Measurements from ENCODE around the gene TAB3.

TAB3 gene

DNA sequence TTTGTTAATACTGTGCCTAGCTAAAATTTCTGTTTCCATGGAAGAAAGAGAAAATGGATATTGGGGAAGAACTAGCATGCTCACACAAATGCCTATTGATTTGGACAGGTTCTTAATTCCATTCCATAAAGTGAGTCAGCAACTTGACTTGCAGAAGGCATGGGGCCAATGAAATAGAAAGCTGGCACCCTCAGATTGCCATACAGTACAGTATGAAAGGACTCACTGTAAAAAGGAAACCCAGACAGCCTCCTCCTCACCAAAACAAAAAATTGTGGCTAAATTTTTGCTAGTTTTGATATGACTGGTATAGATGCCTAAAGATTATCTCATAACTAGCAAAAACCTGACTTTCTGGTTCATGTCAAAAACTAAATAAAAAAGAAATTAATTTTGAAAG lies 11.2 kb upstream of the TAB3 start:
- Mint-ChIP-seq H3K4me3 (no peak overlapping the region), H3K36me3 (ENCODE audit: low read depth) (no peaks in the 10 kb centered on the region), H3K27me3 (peaks cover 7% of the 10 kb centered on the region), H3K9me3 (no peaks in the 10 kb centered on the region), H3K4me1 (ENCODE audit: low read depth) (peaks cover 3% of the 10 kb centered on the region), H3K27ac (no peak overlapping the region)

DNA sequence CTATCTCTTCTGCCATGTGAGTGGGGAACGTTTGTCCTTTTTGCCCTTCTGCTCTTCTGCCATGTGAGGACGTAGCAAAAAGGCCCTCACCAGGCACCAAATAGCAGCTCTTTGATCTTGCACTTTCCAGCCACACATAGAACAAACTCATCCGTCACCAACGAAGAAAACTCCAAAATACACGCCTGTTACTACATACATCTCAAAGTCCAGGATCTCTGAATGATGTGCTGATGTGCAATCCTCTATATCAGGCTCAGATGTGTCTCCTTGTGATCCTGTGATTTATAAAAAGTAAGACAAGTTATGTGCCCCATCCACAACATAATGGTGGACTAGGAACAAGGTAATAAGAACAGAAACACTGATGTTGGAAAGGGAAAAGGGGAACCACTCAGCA lies 9.8 kb upstream of the TAB3 start:
- H3K36me3 Mint-ChIP-seq (ENCODE audit: low read depth) = no peaks in the 10 kb centered on the region
- H3K4me3 Mint-ChIP-seq = no peak overlapping the region
- peaks cover 3% of the 10 kb centered on the region for H3K4me1 Mint-ChIP-seq (ENCODE audit: low read depth)
- peaks cover 7% of the 10 kb centered on the region for H3K27me3 Mint-ChIP-seq
- no peaks in the 10 kb centered on the region for H3K9me3 Mint-ChIP-seq
- no peak overlapping the region for H3K27ac Mint-ChIP-seq

DNA sequence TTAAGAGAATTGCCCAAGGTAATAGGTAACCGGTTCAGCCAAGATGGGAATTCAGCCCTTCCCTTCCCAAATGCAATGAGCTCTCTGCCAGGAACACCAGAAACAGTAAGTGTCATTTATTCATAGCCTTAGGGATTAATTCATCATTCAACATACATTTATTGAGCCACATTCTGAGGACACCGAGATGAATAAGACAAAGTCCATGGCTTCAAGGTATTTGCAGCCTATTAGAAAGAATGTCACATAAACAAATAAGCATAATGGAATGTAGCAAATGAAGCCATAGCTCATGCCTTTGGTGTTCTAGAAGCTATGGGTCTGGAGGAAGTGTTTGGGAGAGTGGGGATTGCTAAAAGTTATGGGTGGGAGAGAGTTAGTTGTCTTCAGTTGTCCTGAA lies 6.3 kb upstream of the TAB3 start:
- H3K27ac Mint-ChIP-seq = no peak overlapping the region
- peaks cover 3% of the 10 kb centered on the region for H3K4me1 Mint-ChIP-seq (ENCODE audit: low read depth)

DNA sequence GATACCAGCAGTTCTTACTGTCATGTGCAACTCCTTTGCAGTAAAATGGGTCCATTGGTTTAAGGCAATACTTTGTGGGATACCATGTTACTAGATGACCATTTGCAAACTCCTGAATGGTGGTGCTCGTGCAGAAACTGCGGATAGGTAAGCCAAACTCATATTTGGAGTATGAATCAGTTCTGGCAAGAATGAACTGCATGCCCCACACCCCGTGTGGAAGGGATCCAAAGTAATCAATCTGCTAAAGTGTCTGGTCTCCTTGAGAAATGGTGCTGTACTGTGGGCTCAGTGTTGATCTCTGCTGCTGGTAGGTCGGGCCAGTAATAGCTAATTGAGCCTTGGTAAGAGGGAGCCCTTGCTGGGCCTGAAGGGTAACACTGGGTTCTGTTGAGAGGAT lies 4.2 kb upstream of the TAB3 start:
- Mint-ChIP-seq H3K4me1 (ENCODE audit: low read depth) (peaks cover 3% of the 10 kb centered on the region), H3K4me3 (no peak overlapping the region), H3K27ac (no peak overlapping the region), H3K9me3 (no peaks in the 10 kb centered on the region), H3K36me3 (ENCODE audit: low read depth) (no peaks in the 10 kb centered on the region), H3K27me3 (no peaks in the 10 kb centered on the region)

More for the DNA sequence above, 6.3 kb upstream of the TAB3 start:
- H3K36me3 Mint-ChIP-seq (ENCODE audit: low read depth) = no peaks in the 10 kb centered on the region
- no peak overlapping the region for H3K4me3 Mint-ChIP-seq
- H3K9me3 Mint-ChIP-seq = no peaks in the 10 kb centered on the region
- H3K27me3 Mint-ChIP-seq = peaks cover 4% of the 10 kb centered on the region

DNA sequence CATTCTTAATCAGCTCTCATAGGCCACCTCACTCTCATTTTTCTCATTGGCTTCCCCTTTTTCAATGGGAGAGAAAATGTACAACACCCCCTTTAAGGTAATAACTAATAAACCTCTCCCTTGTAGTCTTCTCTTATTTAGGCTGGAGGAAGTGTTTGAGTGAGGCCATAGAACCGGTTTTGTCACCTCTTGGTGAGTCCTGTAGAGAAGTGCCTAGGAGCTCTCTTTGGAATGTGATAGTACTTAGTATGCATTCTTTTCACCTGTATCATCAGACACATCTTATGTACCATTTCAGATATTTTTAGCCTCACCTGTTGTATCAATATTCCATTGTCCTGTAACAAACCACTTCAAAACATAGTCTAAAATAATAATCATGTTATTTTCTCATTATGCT lies 3.5 kb upstream of the TAB3 start:
- no peaks in the 10 kb centered on the region for H3K36me3 Mint-ChIP-seq (ENCODE audit: low read depth)
- H3K27ac Mint-ChIP-seq = no peak overlapping the region

DNA sequence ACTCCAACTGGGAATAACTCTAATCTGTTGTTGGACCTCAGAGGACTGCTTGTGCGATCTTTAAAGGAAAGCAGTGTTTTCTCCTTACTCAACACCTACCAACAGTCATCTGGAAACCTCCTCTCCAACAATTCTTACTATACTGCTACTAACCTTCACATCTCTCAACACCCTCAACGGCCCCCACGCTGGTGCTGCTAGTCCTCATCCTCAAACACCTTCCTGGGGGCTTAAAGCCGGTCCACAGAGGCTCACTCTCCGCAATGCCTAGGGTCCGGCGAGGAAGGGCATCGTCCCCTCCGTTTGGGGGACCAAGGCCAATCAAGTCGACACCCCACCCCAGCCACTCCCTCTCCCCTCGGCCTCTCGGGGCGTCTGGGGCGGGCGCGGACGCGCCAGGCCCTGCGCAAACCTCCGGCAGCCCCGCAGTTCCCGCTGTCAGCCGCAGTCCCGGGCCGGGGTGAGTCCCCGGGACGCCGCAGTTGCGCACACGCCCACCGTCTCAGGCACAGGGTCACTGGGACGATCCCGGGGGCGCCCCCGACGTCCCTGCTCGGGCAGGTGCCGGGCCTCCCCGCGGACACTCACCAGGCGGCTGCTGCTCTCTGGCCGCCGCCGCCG lies 418 bp downstream of the TAB3 start:
- Mint-ChIP-seq H3K4me1 (ENCODE audit: low read depth) (peaks cover 44% of the 10 kb centered on the region), H3K27me3 (no peaks in the 10 kb centered on the region), H3K4me3 (peak overlapping the region; percentile 88), H3K9me3 (no peaks in the 10 kb centered on the region), H3K36me3 (ENCODE audit: low read depth) (peaks cover 4% of the 10 kb centered on the region), H3K27ac (peak overlapping the region; percentile 88)

More for the DNA sequence above, 3.5 kb upstream of the TAB3 start:
- Mint-ChIP-seq H3K9me3 (no peaks in the 10 kb centered on the region), H3K4me3 (no peak overlapping the region), H3K27me3 (no peaks in the 10 kb centered on the region), H3K4me1 (ENCODE audit: low read depth) (peaks cover 9% of the 10 kb centered on the region)

DNA sequence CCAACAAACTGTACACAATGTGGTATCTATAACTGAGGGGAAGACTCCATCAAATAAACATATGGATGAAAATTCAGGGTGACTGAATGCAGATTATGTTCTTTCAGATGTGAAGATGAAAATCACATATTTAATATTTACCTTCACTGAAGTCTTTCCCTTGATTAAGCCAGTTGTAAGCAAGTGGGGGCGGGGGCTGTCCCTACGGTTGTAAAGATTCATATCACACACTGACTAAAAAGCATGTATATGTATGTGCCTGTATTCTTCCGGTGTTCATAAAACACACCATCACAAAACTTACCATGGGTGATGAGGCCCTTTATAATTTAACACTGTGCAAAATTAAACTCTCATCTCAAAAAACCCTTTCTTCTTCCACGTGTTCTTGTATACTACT lies 1.3 kb downstream of the TAB3 start:
- Mint-ChIP-seq H3K36me3 (ENCODE audit: low read depth) (peaks cover 4% of the 10 kb centered on the region), H3K27me3 (no peaks in the 10 kb centered on the region), H3K4me3 (peak overlapping the region; percentile 88), H3K9me3 (no peaks in the 10 kb centered on the region), H3K4me1 (ENCODE audit: low read depth) (peaks cover 49% of the 10 kb centered on the region), H3K27ac (peak overlapping the region; percentile 88)

DNA sequence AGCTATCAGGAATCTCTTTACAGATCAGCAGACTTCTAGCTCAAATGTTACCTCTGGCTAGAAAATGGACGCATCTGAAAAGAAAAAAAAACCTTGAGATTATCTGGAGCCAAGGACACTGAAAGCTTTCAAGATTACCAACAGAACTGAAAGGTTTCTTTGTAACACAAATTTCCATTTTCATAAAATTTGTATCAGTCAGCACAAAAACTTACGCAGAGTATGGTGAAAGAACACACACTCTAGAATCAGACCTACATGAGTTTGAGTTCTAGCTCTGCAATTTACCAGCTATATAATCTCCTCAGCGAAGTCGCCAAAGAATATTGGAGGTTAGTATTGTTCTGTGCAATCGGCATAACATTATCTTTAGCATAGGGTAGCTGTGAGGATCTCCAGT lies 1.8 kb downstream of the TAB3 start:
- peaks cover 4% of the 10 kb centered on the region for H3K36me3 Mint-ChIP-seq (ENCODE audit: low read depth)
- H3K4me1 Mint-ChIP-seq (ENCODE audit: low read depth) = peaks cover 49% of the 10 kb centered on the region
- H3K27ac Mint-ChIP-seq = no peak overlapping the region
- no peaks in the 10 kb centered on the region for H3K27me3 Mint-ChIP-seq
- H3K9me3 Mint-ChIP-seq = no peaks in the 10 kb centered on the region
- H3K4me3 Mint-ChIP-seq = peak overlapping the region; percentile 88

DNA sequence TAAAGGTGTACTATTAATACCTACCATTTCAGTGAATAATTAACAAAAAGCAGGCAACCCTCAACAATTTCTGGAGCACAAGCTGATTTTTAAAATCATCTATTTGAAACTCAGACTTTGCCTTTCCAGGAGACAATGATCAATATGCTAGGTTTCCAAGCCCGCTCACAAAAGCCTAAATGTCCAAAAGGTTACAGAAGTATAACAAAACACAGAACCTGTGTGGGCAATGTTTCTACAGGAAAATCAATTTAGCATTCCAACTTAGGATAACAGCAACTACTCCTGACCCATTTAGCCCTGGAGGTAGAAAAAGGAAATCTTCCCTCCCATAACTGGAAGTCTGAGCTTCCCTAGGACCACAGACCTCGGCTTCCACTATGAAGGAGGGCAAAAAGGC lies 3.9 kb downstream of the TAB3 start:
- Mint-ChIP-seq H3K36me3 (ENCODE audit: low read depth) (peaks cover 4% of the 10 kb centered on the region), H3K4me3 (no peak overlapping the region), H3K27ac (no peak overlapping the region), H3K4me1 (ENCODE audit: low read depth) (peaks cover 68% of the 10 kb centered on the region), H3K9me3 (no peaks in the 10 kb centered on the region), H3K27me3 (no peaks in the 10 kb centered on the region)

DNA sequence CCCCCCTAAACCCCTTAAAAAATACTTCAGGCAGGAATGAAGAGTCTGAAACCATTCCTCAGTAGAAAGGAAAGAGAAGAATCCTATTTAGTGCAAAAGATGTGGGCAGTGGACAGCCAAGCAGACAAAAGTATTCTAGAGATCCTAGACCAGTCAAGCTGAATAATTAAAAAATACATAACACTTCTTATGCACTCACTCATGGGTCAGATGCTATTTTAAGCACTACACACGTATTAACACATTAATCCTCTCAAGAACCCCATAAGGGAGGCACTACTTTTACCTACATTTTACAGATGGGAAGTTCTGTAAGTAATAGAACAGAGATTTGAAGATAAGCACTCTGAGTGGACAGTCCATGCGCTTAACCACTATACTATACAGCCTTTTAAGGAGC lies 5.9 kb downstream of the TAB3 start:
- H3K4me1 Mint-ChIP-seq (ENCODE audit: low read depth) = peaks cover 71% of the 10 kb centered on the region
- peaks cover 4% of the 10 kb centered on the region for H3K36me3 Mint-ChIP-seq (ENCODE audit: low read depth)
- H3K27me3 Mint-ChIP-seq = no peaks in the 10 kb centered on the region
- H3K4me3 Mint-ChIP-seq = no peak overlapping the region
- H3K9me3 Mint-ChIP-seq = no peaks in the 10 kb centered on the region
- H3K27ac Mint-ChIP-seq = no peak overlapping the region

DNA sequence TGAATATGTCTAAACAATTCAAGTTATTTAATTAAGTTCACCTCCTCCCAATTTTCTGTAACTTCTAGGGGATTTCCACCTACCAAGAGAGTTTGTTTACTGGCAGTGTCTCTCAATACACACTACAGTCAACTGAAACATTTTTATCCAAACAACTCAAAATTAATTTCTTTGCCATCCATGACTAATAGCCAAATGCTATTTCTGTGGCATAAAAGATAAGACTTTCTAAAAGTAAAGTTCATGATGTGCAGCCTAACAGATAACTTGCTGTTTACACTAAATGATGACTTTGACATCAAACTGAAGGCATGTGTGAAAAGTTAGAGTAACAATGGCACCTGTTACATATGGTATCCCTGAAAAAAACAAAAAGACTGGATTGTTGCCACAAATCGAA lies 7.3 kb downstream of the TAB3 start:
- H3K4me1 Mint-ChIP-seq (ENCODE audit: low read depth) = peaks cover 64% of the 10 kb centered on the region
- peaks cover 4% of the 10 kb centered on the region for H3K36me3 Mint-ChIP-seq (ENCODE audit: low read depth)

DNA sequence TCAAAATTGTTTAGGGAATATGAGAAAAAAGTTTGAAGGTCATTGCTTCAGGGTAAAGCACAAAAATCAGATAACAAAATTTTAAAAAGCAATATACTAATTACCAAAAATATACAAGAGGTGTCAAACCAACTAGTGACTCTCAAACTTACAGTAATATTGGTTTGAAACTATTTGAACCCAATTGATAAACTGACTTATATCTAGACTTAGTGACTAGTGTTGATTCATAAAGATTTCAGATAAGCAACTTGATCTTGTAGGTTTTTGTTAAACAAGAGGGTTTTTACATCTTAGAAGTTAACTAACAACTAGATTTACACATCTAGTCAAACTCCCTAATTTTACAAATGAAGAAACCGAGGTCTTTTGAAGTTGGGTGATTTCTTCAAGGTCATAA lies 7.7 kb downstream of the TAB3 start:
- H3K4me3 Mint-ChIP-seq = no peak overlapping the region
- no peaks in the 10 kb centered on the region for H3K27me3 Mint-ChIP-seq
- peaks cover 64% of the 10 kb centered on the region for H3K4me1 Mint-ChIP-seq (ENCODE audit: low read depth)
- H3K36me3 Mint-ChIP-seq (ENCODE audit: low read depth) = peaks cover 4% of the 10 kb centered on the region
- no peaks in the 10 kb centered on the region for H3K9me3 Mint-ChIP-seq
- H3K27ac Mint-ChIP-seq = no peak overlapping the region

More for the DNA sequence above, 7.3 kb downstream of the TAB3 start:
- no peak overlapping the region for H3K27ac Mint-ChIP-seq
- no peaks in the 10 kb centered on the region for H3K27me3 Mint-ChIP-seq
- no peaks in the 10 kb centered on the region for H3K9me3 Mint-ChIP-seq
- H3K4me3 Mint-ChIP-seq = no peak overlapping the region

DNA sequence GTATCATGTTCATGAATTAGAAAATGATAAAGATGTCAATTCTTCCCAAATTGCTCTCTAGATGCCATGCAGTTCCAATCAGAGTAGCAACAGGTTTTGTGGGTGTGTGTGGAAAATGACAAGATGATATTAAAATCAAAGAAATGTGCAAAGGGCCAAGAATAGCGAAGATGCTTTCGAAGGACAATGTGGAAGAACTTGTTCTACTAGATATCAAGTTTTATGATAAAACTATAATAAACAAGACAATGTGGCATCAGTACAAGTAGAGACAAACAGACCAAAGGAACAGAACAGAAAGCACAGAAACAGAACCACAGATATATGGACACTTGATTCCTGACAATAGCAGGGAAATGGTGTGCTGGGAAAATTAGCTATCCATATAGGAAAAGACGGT lies 9.0 kb downstream of the TAB3 start:
- Mint-ChIP-seq H3K9me3 (no peaks in the 10 kb centered on the region), H3K27me3 (no peaks in the 10 kb centered on the region), H3K36me3 (ENCODE audit: low read depth) (peaks cover 4% of the 10 kb centered on the region), H3K4me1 (ENCODE audit: low read depth) (peaks cover 62% of the 10 kb centered on the region), H3K27ac (no peak overlapping the region), H3K4me3 (no peak overlapping the region)

DNA sequence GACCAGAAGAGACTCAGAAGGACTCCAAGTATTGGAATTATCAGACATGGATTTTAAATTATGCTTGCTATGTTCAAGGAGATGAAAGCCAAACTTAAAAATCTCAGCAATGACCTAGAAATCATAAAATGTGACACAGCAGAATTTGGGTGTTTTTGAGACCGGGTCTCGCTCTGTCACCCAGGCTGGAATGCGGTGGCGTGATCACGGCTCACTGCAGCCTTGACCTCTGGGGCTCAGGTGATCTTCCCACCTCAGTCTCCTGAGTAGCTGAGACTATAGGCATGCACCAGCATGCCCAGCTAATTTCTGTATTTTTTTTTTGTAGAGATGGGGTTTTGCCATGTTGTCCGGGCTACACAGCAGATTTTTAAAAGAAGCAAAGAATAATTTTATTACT lies 12.7 kb downstream of the TAB3 start:
- peaks cover 58% of the 10 kb centered on the region for H3K4me1 Mint-ChIP-seq (ENCODE audit: low read depth)
- H3K27me3 Mint-ChIP-seq = no peaks in the 10 kb centered on the region
- peaks cover 4% of the 10 kb centered on the region for H3K36me3 Mint-ChIP-seq (ENCODE audit: low read depth)
- peak overlapping the region; percentile 21 for H3K27ac Mint-ChIP-seq
- no peak overlapping the region for H3K4me3 Mint-ChIP-seq
- no peaks in the 10 kb centered on the region for H3K9me3 Mint-ChIP-seq

DNA sequence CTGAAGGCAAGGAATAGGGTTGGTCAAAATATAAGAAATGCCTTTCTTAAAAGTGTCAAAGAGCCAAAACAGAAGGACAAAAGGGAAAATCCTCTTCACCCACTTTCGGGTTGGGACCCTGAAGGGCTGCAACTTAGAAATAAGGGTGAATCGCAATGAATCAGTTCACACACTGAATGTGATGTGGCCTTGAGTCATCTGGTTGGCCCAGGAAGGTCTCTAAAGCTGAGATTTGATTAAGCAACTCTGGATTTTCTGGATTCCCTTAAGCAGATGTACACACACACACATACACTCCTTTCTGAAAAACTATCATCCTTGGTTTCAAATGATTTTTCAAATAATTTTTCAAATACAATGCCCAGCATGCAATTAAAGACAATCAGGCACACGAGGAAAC lies 13.1 kb downstream of the TAB3 start:
- H3K27ac Mint-ChIP-seq = peak overlapping the region; percentile 21

DNA sequence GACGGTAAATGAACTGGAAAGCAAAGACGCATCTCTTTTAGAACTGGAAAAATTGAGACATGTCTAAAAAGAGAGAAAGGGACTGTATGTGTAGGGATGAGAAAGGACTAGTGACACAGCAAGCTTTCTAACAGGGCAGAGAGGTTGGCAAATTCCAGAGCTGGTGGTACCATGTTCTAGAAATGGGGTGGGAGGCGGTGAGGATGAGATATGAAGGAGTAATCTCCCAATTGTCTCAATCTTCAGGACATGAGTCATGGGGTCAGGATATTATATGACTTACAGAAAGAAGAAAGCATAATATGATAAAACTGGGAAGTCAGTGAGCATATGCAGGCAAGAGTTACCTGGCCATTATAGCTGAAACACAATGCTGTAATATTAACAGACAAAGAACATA lies 14.2 kb downstream of the TAB3 start:
- H3K4me1 Mint-ChIP-seq (ENCODE audit: low read depth) = peaks cover 43% of the 10 kb centered on the region
- no peaks in the 10 kb centered on the region for H3K9me3 Mint-ChIP-seq

More for the DNA sequence above, 13.1 kb downstream of the TAB3 start:
- Mint-ChIP-seq H3K4me1 (ENCODE audit: low read depth) (peaks cover 53% of the 10 kb centered on the region), H3K4me3 (no peak overlapping the region), H3K27me3 (no peaks in the 10 kb centered on the region), H3K9me3 (no peaks in the 10 kb centered on the region), H3K36me3 (ENCODE audit: low read depth) (peaks cover 4% of the 10 kb centered on the region)

More for the DNA sequence above, 14.2 kb downstream of the TAB3 start:
- Mint-ChIP-seq H3K27me3 (no peaks in the 10 kb centered on the region), H3K27ac (no peak overlapping the region), H3K4me3 (no peak overlapping the region), H3K36me3 (ENCODE audit: low read depth) (peaks cover 8% of the 10 kb centered on the region)

Data from stimulated activated naive CD8-positive, alpha-beta T cell treated with anti-CD3 and anti-CD28 coated beads, Interleukin-15, Interleukin-2, amounts not matched to agents 100 ng/mL and 50 ng/mL, for 24 hours (primary cell).